HEK293T (cell line): Measurements from ENCODE around the gene TP53I11.

Source experiments
- ARNT ChIP-seq: fragments of 450-650 bp; IDR thresholded peaks from 2 replicates; pipeline ENCODE4 v1.6.1; 2017; ENCODE audit warnings: mild to moderate bottlenecking
- BHLHE40 ChIP-seq: fragments of 450-650 bp; IDR thresholded peaks from 2 replicates; pipeline ENCODE4 v1.6.1; 2016; ENCODE audit warnings: mild to moderate bottlenecking, moderate library complexity, borderline replicate concordance
- CTBP1 ChIP-seq: fragments of 450-650 bp; IDR thresholded peaks from 2 replicates; pipeline ENCODE4 v1.6.1; 2016; ENCODE audit warnings: borderline replicate concordance
- ELF4 ChIP-seq: fragments of 450-650 bp; IDR thresholded peaks from 2 replicates; pipeline ENCODE4 v1.6.1; 2017; ENCODE audit warnings: antibody characterized with exemption
- FOXA1 ChIP-seq: fragments of 450-650 bp; IDR thresholded peaks from 2 replicates; pipeline ENCODE4 v1.6.1; 2016; ENCODE audit warnings: mild to moderate bottlenecking
- FOXK2 ChIP-seq: fragments of 450-650 bp; IDR thresholded peaks from 2 replicates; pipeline ENCODE4 v1.6.1; 2016; ENCODE audit warnings: mild to moderate bottlenecking
- FOXM1 ChIP-seq: fragments of 450-650 bp; IDR thresholded peaks from 2 replicates; pipeline ENCODE4 v1.6.1; 2017; ENCODE audit warnings: mild to moderate bottlenecking, borderline replicate concordance
- L3MBTL2 ChIP-seq: fragments of 450-650 bp; conservative IDR thresholded peaks from 2 replicates; pipeline ENCODE4 v1.6.1; 2016; ENCODE audit warnings: mild to moderate bottlenecking
- NFRKB ChIP-seq: fragments of 450-650 bp; IDR thresholded peaks from 2 replicates; pipeline ENCODE4 v1.6.1; 2016; ENCODE audit warnings: mild to moderate bottlenecking, moderate library complexity
- SP1 ChIP-seq: fragments of 450-650 bp; IDR thresholded peaks from 2 replicates; pipeline ENCODE4 v1.6.1; 2017
- SUZ12 ChIP-seq: fragments of 450-650 bp; IDR thresholded peaks from 2 replicates; pipeline ENCODE4 v1.6.1; 2016; ENCODE audit warnings: mild to moderate bottlenecking
- TARDBP ChIP-seq: fragments of 450-650 bp; IDR thresholded peaks from 2 replicates; pipeline ENCODE4 v1.6.1; 2016
- ZNF384 ChIP-seq: fragments of 450-650 bp; IDR thresholded peaks from 2 replicates; pipeline ENCODE4 v1.6.1; 2016
- TF ChIP-seq, protein P1 (sequence below): fragments of 450-650 bp; IDR thresholded peaks from 2 replicates; pipeline ENCODE4 v1.6.1; 2016

DNA sequence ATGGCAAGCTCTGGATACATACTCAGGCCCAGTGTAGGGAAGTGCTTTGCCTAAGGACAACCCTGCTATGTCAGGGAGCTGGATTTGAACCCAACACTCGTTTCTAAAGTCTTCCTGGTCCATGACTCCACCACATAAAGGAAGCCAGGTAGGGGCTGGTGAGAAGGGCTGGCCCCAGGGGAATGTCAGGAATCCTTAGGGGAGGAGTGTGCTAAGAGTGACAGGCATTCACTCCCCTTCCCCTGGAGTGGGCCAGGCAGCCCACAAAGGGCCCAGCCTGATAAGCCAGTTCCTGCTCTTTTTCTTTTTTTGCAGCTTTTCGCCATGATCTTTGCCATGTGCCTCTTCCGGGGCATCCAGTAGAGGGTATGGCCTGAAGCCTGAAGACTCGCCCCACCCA, 21.9 kb downstream of the TP53I11 start:
- no peak for TF ChIP-seq CTBP1
- TF ChIP-seq SUZ12, result no peak
- no peak for TF ChIP-seq TARDBP
- TF ChIP-seq SP1, result no peak
- TF ChIP-seq ARNT, result no peak
- TF ChIP-seq, protein P1, sequence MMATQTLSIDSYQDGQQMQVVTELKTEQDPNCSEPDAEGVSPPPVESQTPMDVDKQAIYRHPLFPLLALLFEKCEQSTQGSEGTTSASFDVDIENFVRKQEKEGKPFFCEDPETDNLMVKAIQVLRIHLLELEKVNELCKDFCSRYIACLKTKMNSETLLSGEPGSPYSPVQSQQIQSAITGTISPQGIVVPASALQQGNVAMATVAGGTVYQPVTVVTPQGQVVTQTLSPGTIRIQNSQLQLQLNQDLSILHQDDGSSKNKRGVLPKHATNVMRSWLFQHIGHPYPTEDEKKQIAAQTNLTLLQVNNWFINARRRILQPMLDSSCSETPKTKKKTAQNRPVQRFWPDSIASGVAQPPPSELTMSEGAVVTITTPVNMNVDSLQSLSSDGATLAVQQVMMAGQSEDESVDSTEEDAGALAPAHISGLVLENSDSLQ, result no peak
- no peak for TF ChIP-seq L3MBTL2
- TF ChIP-seq FOXK2, result no peak
- TF ChIP-seq ZNF384, result no peak
- TF ChIP-seq ELF4, result no peak
- no peak for TF ChIP-seq FOXM1
- no peak for TF ChIP-seq NFRKB
- no peak for TF ChIP-seq FOXA1
- TF ChIP-seq BHLHE40, result no peak
